Measurements from ENCODE around the gene RIN3.

DNA sequence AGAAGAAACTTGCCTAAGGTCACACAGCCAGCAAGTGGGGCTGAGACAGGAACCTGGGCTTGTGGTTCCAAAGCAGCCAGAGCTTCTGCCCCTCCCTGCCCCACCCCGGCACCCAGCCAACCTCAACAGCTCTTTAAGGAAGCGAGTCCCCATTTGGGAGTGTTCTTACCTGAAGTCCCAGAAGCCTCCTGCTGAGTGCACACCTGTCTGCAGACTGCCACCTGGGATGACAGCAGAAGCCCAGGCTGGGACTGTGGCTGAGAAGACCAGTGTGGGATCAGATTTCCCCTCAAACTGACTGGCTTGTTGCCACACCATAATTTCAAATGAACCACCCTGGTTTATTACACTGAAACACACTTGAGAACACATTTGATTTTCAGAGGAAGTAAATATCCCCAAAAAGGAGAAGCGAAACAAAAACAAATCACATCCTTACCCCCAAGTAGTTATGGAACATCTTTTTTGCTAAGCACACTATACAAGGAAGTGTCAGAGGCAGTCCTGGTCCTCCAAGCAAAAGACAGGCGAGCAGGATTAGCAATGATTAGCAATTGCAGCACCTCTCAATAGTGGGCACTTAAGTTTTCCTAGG, 6.3 kb upstream of the RIN3 start:
- TF ChIP-seq, protein P1, sequence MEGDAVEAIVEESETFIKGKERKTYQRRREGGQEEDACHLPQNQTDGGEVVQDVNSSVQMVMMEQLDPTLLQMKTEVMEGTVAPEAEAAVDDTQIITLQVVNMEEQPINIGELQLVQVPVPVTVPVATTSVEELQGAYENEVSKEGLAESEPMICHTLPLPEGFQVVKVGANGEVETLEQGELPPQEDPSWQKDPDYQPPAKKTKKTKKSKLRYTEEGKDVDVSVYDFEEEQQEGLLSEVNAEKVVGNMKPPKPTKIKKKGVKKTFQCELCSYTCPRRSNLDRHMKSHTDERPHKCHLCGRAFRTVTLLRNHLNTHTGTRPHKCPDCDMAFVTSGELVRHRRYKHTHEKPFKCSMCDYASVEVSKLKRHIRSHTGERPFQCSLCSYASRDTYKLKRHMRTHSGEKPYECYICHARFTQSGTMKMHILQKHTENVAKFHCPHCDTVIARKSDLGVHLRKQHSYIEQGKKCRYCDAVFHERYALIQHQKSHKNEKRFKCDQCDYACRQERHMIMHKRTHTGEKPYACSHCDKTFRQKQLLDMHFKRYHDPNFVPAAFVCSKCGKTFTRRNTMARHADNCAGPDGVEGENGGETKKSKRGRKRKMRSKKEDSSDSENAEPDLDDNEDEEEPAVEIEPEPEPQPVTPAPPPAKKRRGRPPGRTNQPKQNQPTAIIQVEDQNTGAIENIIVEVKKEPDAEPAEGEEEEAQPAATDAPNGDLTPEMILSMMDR (IDR thresholded peaks at IDR 0.05) = no peak
- no peak for TF ChIP-seq POLR2A (IDR thresholded peaks at IDR 0.05)
